ENCODE results near the gene SLC15A3. TPM values are rescaled to one million over a fixed set of nuclear protein-coding genes. Genes with fewer than 3 reads are reported as not detected.

Gene SLC15A3
- total RNA-seq, 2 experiments from 2014 or later, result 10.5 to 11.9 TPM

- H3K27me3 ChIP-seq (ENCODE audit: control insufficient read depth in 1 of 2, insufficient read depth in 2 of 2, low read length in 2 of 2), result peaks cover 0 to 10% of the 10 kb centered on the region in 2 experiments
Observed at GRCh38 chr11:60946601-60947264, 5.2 kb downstream of the SLC15A3 start.

GRCh38 chr11:60945295-60945667 lies 6.7 kb downstream of the SLC15A3 start:
- ATAC-seq (ENCODE audit: poor library complexity) (no peak), DNase-seq (no peak)
- Histone ChIP-seq H3K27me3 (ENCODE audit: control insufficient read depth in 1 of 2, insufficient read depth in 2 of 2, low read length in 2 of 2) (peaks cover 0 to 4% of the 10 kb centered on the region in 2 experiments), H3K27ac (ENCODE audit: low read depth in 1 of 2, low read length in 2 of 2) (no peak overlapping the region), H3K36me3 (ENCODE audit: insufficient read depth, low read length) (no peaks in the 10 kb centered on the region), H3K4me1 (ENCODE audit: insufficient read depth, low read length) (peaks cover 4% of the 10 kb centered on the region), H3K9me3 (ENCODE audit: control insufficient read depth in 1 of 2, insufficient read depth in 1 of 2, low read length in 2 of 2) (no peaks in the 10 kb centered on the region), H3K4me3 (ENCODE audit: low read length) (no peak overlapping the region)
- TF ChIP-seq CTCF (IDR thresholded peaks at IDR 0.05), result no peak
- Mint-ChIP-seq H3K36me3 (ENCODE audit: low read depth) (peaks cover 11% of the 10 kb centered on the region), H3K27me3 (peaks cover 3% of the 10 kb centered on the region), H3K9me3 (no peaks in the 10 kb centered on the region), H3K4me3 (no peak overlapping the region), H3K4me1 (ENCODE audit: low read depth) (peaks cover 4% of the 10 kb centered on the region), H3K27ac (no peak overlapping the region)
- ChIA-PET POLR2A (no interaction called here), CTCF (interaction anchor here (0.6 to 1.0 kb wide), 2 partner anchors 17 to 212 kb away, joined by 3 read pairs; no protein-coding TSS in a partner anchor)
- intact Hi-C loops (cut with DNase I, micrococcal nuclease), result no loop called here

More at GRCh38 chr11:60946601-60947264, 5.2 kb downstream of the SLC15A3 start:
- Mint-ChIP-seq H3K9me3 (no peaks in the 10 kb centered on the region), H3K27me3 (peaks cover 3% of the 10 kb centered on the region), H3K27ac (no peak overlapping the region), H3K36me3 (ENCODE audit: low read depth) (peaks cover 5% of the 10 kb centered on the region), H3K4me1 (ENCODE audit: low read depth) (peaks cover 7% of the 10 kb centered on the region), H3K4me3 (no peak overlapping the region)
- no peak for ATAC-seq (ENCODE audit: poor library complexity)
- POLR2A ChIA-PET, result no interaction called here
- Histone ChIP-seq H3K27ac (ENCODE audit: low read depth in 1 of 2, low read length in 2 of 2) (no peak overlapping the region), H3K4me1 (ENCODE audit: insufficient read depth, low read length) (peaks cover 16% of the 10 kb centered on the region), H3K9me3 (ENCODE audit: control insufficient read depth in 1 of 2, insufficient read depth in 1 of 2, low read length in 2 of 2) (no peaks in the 10 kb centered on the region), H3K4me3 (ENCODE audit: low read length) (no peak overlapping the region), H3K36me3 (ENCODE audit: insufficient read depth, low read length) (no peaks in the 10 kb centered on the region)
- intact Hi-C loops (cut with DNase I, micrococcal nuclease), result no loop called here
- CTCF ChIA-PET, result no interaction called here
- no peak for DNase-seq
- TF ChIP-seq CTCF (IDR thresholded peaks at IDR 0.05), result no peak

GRCh38 chr11:60944490-60945294 lies 7.3 kb downstream of the SLC15A3 start:
- peaks cover 11% of the 10 kb centered on the region for H3K36me3 Mint-ChIP-seq (ENCODE audit: low read depth)
- TF ChIP-seq CTCF (IDR thresholded peaks at IDR 0.05), result peak; percentile 24
- ATAC-seq (ENCODE audit: poor library complexity) (no peak), DNase-seq (peak in 2 of 14 experiments; percentile 45 to 48)
- H3K27ac ChIP-seq (ENCODE audit: low read depth in 1 of 2, low read length in 2 of 2), result no peak overlapping the region
- H3K27me3 ChIP-seq (ENCODE audit: control insufficient read depth in 1 of 2, insufficient read depth in 2 of 2, low read length in 2 of 2), result peaks cover 0 to 4% of the 10 kb centered on the region in 2 experiments
- CTCF ChIA-PET, result interaction anchor here (0.6 to 1.0 kb wide), 2 partner anchors 18 to 213 kb away, joined by 3 read pairs; no protein-coding TSS in a partner anchor
- H3K4me1 Mint-ChIP-seq (ENCODE audit: low read depth), result no peaks in the 10 kb centered on the region
- H3K36me3 ChIP-seq (ENCODE audit: insufficient read depth, low read length), result no peaks in the 10 kb centered on the region
- H3K9me3 ChIP-seq (ENCODE audit: control insufficient read depth in 1 of 2, insufficient read depth in 1 of 2, low read length in 2 of 2), result no peaks in the 10 kb centered on the region
- H3K27me3 Mint-ChIP-seq, result no peaks in the 10 kb centered on the region
- POLR2A ChIA-PET, result no interaction called here
- peak overlapping the region; percentile 17 for H3K27ac Mint-ChIP-seq
- H3K4me3 ChIP-seq (ENCODE audit: low read length), result no peak overlapping the region
- intact Hi-C loops (cut with DNase I, micrococcal nuclease), result loop anchor here in 1 of 2 experiments (5.0 kb wide), 1 partner anchor 838 kb away; no protein-coding TSS in a partner anchor
- no peaks in the 10 kb centered on the region for H3K9me3 Mint-ChIP-seq
- no peaks in the 10 kb centered on the region for H3K4me1 ChIP-seq (ENCODE audit: insufficient read depth, low read length)
- H3K4me3 Mint-ChIP-seq, result no peak overlapping the region

All from CD4-positive, alpha-beta T cell (primary cell).